KMS-11 (cell line): ENCODE results near the gene CXCR6.

Experiments
- H2AFZ ChIP-seq: fragments of 200-600 bp; sonication (generic); 2 replicates; pipeline ENCODE4 v1.6.1; 2016; ENCODE audit warnings: antibody characterized with exemption, mixed run types, low read depth
- H3K27ac ChIP-seq: fragments of 200-600 bp; sonication (generic); 2 replicates; pipeline ENCODE4 v1.6.1; 2016; ENCODE audit warnings: mild to moderate bottlenecking, mixed run types
- H3K27me3 ChIP-seq: fragments of 200-600 bp; sonication (generic); 2 replicates; pipeline ENCODE4 v1.6.1; 2017; ENCODE audit warnings: mild to moderate bottlenecking, low read depth, mixed run types, moderate library complexity; ENCODE audit not compliant: insufficient read depth
- H3K36me3 ChIP-seq: fragments of 200-600 bp; sonication (generic); 2 replicates; pipeline ENCODE4 v1.6.1; 2017; ENCODE audit warnings: mild to moderate bottlenecking, mixed run types; ENCODE audit not compliant: insufficient read depth
- H3K4me1 ChIP-seq: fragments of 200-600 bp; sonication (generic); 2 replicates; pipeline ENCODE4 v1.6.1; 2016; ENCODE audit warnings: mild to moderate bottlenecking, low read depth, mixed run types; ENCODE audit not compliant: poor library complexity, severe bottlenecking
- H3K4me2 ChIP-seq: fragments of 200-600 bp; sonication (generic); 2 replicates; pipeline ENCODE4 v1.7.0; 2016; ENCODE audit warnings: mild to moderate bottlenecking, mixed run types
- H3K4me3 ChIP-seq: fragments of 200-600 bp; sonication (generic); IDR thresholded peaks from 2 replicates; pipeline ENCODE4 v1.6.1; 2017; ENCODE audit warnings: low read depth, low read length, mixed read lengths; ENCODE audit not compliant: insufficient read depth
- H3K79me2 ChIP-seq: fragments of 200-600 bp; sonication (generic); 2 replicates; pipeline ENCODE4 v1.6.1; 2016; ENCODE audit warnings: low read depth, mixed run types; ENCODE audit not compliant: insufficient read depth
- H3K9ac ChIP-seq: fragments of 200-600 bp; sonication (generic); 2 replicates; pipeline ENCODE4 v1.6.1; 2016; ENCODE audit warnings: mild to moderate bottlenecking, mixed run types
- H4K20me1 ChIP-seq: fragments of 200-600 bp; sonication (generic); 2 replicates; pipeline ENCODE4 v1.6.1; 2016; ENCODE audit warnings: mild to moderate bottlenecking, mixed run types; ENCODE audit not compliant: insufficient read depth
- TF ChIP-seq, protein P1 (sequence below): fragments of 200-600 bp; sonication (generic); conservative IDR thresholded peaks from 2 replicates; pipeline ENCODE4 v1.6.1; 2017; ENCODE audit warnings: low read depth, mild to moderate bottlenecking, antibody characterized with exemption, low read length, moderate library complexity, mixed read lengths

Gene CXCR6

DNA sequence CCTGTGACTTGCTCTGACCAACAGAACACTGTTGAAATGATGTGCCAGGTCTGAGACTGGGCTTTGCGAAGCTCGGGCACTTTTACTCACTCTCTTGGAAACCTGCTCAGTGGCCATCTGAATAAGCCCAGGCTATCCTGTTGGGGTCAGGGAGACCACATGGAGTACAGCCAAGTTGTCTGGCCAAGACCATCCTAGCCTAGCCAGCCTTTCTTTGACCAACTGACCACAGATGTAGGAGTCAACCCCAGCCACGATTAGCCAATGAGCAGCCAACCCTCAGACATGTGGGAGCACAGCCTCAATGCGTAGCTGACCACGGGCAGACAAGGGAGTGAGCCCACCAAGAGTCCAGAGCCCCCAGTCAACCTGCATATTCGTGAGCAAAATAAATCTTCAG is 30.8 kb upstream of the CXCR6 start:
- TF ChIP-seq, protein P1, sequence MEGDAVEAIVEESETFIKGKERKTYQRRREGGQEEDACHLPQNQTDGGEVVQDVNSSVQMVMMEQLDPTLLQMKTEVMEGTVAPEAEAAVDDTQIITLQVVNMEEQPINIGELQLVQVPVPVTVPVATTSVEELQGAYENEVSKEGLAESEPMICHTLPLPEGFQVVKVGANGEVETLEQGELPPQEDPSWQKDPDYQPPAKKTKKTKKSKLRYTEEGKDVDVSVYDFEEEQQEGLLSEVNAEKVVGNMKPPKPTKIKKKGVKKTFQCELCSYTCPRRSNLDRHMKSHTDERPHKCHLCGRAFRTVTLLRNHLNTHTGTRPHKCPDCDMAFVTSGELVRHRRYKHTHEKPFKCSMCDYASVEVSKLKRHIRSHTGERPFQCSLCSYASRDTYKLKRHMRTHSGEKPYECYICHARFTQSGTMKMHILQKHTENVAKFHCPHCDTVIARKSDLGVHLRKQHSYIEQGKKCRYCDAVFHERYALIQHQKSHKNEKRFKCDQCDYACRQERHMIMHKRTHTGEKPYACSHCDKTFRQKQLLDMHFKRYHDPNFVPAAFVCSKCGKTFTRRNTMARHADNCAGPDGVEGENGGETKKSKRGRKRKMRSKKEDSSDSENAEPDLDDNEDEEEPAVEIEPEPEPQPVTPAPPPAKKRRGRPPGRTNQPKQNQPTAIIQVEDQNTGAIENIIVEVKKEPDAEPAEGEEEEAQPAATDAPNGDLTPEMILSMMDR, result no peak
- Histone ChIP-seq H3K27ac (no peak overlapping the region), H3K4me1 (peaks cover 14% of the 10 kb centered on the region), H3K27me3 (no peaks in the 10 kb centered on the region), H3K9ac (no peak overlapping the region), H3K36me3 (no peaks in the 10 kb centered on the region), H2AFZ (no peak overlapping the region), H3K4me2 (no peak overlapping the region), H4K20me1 (no peaks in the 10 kb centered on the region), H3K79me2 (no peaks in the 10 kb centered on the region), H3K4me3 (no peak overlapping the region)

DNA sequence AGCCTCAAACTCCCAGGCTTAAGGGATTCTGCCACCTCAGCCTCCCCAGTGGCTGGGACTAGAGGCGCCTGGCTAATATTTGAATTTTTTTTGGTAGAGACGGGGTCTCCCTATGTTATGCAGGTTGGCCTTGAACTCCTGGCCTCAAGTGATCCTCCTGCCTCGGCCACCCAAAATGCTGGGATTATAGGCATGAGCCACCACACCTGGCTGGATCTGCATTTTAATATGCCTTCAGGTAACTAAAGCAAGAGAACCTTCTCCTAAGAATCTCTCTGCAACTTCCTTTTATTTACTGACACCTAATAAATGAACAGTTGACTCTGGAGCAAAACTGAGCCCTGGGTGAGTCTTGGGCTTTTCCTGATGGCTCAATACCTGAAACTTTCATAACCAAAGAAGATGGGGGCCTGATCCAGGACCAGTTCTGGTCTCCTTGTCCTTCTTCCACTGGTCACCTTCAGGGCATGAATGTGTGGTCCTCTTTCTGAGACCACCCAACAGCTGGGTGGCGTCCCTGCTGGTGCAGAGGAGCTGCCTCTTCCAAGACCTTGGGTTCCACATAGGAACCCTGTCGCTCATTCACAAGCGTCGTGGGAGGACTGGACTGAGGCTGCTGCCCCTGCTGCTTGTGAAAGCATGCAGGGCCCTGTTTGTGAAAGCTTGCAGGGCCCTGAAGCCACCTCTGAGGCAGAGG is 28.8 kb upstream of the CXCR6 start:
- H2AFZ ChIP-seq, result no peak overlapping the region
- no peak overlapping the region for H3K4me3 ChIP-seq
- peaks cover 14% of the 10 kb centered on the region for H3K4me1 ChIP-seq
- no peaks in the 10 kb centered on the region for H3K27me3 ChIP-seq
- no peak overlapping the region for H3K27ac ChIP-seq
- TF ChIP-seq, protein P1, result no peak
- no peak overlapping the region for H3K4me2 ChIP-seq
- no peaks in the 10 kb centered on the region for H3K79me2 ChIP-seq
- H4K20me1 ChIP-seq, result no peaks in the 10 kb centered on the region
- no peaks in the 10 kb centered on the region for H3K36me3 ChIP-seq
- no peak overlapping the region for H3K9ac ChIP-seq

DNA sequence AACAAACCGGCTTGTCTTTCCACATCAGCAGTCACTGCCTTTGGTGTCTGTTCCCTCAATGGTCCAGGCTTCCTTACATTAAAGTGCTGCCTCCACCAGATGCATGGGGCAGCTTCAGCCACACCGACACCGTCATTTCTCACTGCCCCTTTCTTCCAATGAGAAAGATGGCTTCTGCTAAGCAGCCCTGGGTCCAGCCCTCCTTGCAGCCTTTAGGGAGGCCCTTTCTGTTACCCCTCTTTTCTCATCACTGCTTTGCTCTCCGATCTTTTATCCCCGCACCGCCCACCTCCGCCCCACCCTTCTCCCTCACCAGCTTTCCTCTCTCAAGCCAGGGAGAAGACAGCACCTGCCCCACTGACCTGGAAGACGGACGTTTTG is 28.2 kb upstream of the CXCR6 start:
- H3K4me2 ChIP-seq, result peak overlapping the region; percentile 36
- H3K9ac ChIP-seq, result no peak overlapping the region
- no peaks in the 10 kb centered on the region for H3K79me2 ChIP-seq
- no peak overlapping the region for H2AFZ ChIP-seq
- H3K4me1 ChIP-seq, result peaks cover 14% of the 10 kb centered on the region
- H4K20me1 ChIP-seq, result no peaks in the 10 kb centered on the region
- H3K4me3 ChIP-seq, result peak overlapping the region; percentile 24
- H3K36me3 ChIP-seq, result no peaks in the 10 kb centered on the region
- TF ChIP-seq, protein P1, result no peak
- H3K27me3 ChIP-seq, result no peaks in the 10 kb centered on the region
- no peak overlapping the region for H3K27ac ChIP-seq

DNA sequence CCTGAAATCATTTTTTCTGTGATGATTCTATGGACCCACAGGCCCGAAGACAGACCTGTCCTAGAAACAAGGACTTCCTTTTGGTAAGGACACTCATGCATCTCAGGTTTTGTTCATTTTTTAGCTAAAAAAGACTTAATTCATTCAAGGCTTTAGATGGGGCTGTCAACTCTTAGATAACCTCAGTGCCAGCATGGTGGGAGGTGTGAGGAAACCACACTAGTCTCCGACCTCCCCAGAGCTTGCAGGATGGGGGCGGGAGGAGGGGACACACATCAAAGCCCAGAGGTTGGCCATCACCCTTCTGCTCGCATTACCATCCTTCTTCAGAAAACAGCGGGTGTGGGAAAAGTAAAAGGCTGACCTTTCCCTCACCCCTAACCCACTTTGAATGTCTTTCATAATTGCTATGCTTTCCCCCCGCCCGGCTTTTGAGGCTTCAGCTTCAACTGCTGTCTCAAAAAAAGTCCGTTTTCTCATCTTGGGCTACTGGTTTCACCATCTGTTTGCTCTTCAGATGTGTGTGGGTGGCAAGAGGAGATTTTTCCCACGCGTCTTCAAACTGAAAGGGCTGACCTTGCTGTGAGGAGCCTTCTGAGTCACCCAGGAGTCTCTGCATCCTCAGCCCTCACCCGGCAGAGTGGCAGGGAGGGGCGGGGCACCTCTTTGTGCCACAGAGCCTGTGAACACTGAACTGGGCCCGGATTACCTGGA is 27.6 kb upstream of the CXCR6 start:
- TF ChIP-seq, protein P1, result no peak
- no peak overlapping the region for H2AFZ ChIP-seq
- no peak overlapping the region for H3K27ac ChIP-seq
- H3K36me3 ChIP-seq, result no peaks in the 10 kb centered on the region
- peak overlapping the region; percentile 36 for H3K4me2 ChIP-seq
- H3K4me3 ChIP-seq, result peak overlapping the region; percentile 31
- no peak overlapping the region for H3K9ac ChIP-seq
- H3K4me1 ChIP-seq, result peaks cover 14% of the 10 kb centered on the region
- H3K79me2 ChIP-seq, result no peaks in the 10 kb centered on the region
- no peaks in the 10 kb centered on the region for H3K27me3 ChIP-seq
- H4K20me1 ChIP-seq, result no peaks in the 10 kb centered on the region
